RWPE1 (cell line): ENCODE results near the gene MED9.

ENCODE experiments used
- CTCF ChIA-PET: fragments of 350-600 bp; sonication (Branson Sonifier 250); formaldehyde crosslinking; extraction: SDS; loops from one replicate; lab custom pipeline; 2021; lab: Yijun Ruan, JAX
- POLR2A ChIA-PET: fragments of 400-600 bp; formaldehyde crosslinking; extraction: SDS; loops from one replicate; lab custom pipeline; 2020; ENCODE audit warnings: antibody characterized with exemption; ENCODE audit not compliant: low non-redundant PET; lab: Yijun Ruan, JAX
- DNase-seq: peaks from one replicate; pipeline ENCODE4 v3.0.0; 2012; ENCODE audit warnings: low spot score
- H3K27ac ChIP-seq: fragments of 450-650 bp; 2 replicates; pipeline ENCODE4 v1.5.1; 2017
- TF ChIP-seq, protein P1 (sequence below): fragments of 450-650 bp; conservative IDR thresholded peaks from 2 replicates; pipeline ENCODE4 v1.5.1; 2017; ENCODE audit warnings: low read depth, mild to moderate bottlenecking

MED9 gene

GRCh38 chr17:17500999-17501605 is 24.3 kb downstream of the MED9 start:
- POLR2A ChIA-PET: no interaction called here
- TF ChIP-seq, protein P1, sequence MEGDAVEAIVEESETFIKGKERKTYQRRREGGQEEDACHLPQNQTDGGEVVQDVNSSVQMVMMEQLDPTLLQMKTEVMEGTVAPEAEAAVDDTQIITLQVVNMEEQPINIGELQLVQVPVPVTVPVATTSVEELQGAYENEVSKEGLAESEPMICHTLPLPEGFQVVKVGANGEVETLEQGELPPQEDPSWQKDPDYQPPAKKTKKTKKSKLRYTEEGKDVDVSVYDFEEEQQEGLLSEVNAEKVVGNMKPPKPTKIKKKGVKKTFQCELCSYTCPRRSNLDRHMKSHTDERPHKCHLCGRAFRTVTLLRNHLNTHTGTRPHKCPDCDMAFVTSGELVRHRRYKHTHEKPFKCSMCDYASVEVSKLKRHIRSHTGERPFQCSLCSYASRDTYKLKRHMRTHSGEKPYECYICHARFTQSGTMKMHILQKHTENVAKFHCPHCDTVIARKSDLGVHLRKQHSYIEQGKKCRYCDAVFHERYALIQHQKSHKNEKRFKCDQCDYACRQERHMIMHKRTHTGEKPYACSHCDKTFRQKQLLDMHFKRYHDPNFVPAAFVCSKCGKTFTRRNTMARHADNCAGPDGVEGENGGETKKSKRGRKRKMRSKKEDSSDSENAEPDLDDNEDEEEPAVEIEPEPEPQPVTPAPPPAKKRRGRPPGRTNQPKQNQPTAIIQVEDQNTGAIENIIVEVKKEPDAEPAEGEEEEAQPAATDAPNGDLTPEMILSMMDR: no peak
- CTCF ChIA-PET: interaction anchor here (0.7 kb wide), 1 partner anchor 326 kb away, joined by 4 read pairs; no protein-coding TSS in a partner anchor
- no peak for DNase-seq
- no peak overlapping the region for H3K27ac ChIP-seq

DNA sequence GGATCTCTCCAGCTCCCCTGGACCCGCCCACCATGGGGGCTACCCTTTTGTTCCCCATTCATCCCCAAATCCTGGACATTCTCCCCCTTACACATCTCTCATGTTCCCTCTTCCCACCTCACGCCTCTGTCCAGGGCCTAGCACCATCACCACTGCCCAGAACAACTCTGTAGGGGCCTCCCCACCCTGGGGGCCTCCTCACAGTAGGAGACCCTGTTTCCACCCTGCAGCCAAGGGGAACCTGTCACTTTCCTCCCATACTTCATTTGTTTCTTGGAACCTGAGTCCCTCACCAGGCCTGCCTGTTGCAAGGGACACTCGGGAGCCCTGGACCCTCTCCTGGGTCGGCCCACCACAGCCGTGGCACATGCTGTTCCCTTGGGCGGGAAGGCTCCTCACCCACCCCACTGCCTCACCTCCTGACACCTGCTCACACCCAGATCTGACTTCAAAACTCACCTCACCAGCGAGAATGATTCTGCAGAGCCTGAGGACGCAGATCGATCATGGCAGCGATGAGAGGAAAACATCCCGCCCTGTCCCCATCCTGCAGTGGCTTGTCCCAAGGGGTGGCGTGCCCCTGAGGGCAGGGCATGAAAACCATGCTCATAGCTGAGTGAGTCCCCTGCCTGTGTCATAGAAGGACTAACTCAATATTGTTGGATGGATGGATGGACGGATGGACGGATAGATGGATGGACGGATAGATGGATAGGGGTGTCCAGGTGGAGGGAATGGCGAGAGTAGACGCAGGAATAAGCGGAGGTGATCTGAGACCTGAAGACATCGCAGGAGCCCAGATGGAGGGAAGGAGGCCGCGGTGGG is 26.2 kb downstream of the MED9 start:
- CTCF ChIA-PET: no interaction called here
- no peak for DNase-seq
- no peak overlapping the region for H3K27ac ChIP-seq
- POLR2A ChIA-PET: no interaction called here
- TF ChIP-seq, protein P1: no peak

- H3K27ac ChIP-seq: no peak overlapping the region
- no peak for DNase-seq
- CTCF ChIA-PET: interaction anchor here (1.0 kb wide), 1 partner anchor 139 kb away, joined by 4 read pairs; no protein-coding TSS in a partner anchor
- TF ChIP-seq, protein P1: no peak
- POLR2A ChIA-PET: no interaction called here
Measured at GRCh38 chr17:17503566-17504130, 26.8 kb downstream of the MED9 start.

GRCh38 chr17:17504341-17505140 is 27.7 kb downstream of the MED9 start:
- TF ChIP-seq, protein P1: no peak
- CTCF ChIA-PET: interaction anchor here (0.5 to 1.0 kb wide), 4 partner anchors 81 to 150 kb away, joined by 3 to 5 read pairs (median 4); no protein-coding TSS in a partner anchor
- POLR2A ChIA-PET: no interaction called here
- no peak overlapping the region for H3K27ac ChIP-seq
- no peak for DNase-seq

GRCh38 chr17:17505151-17505550 is 28.4 kb downstream of the MED9 start:
- ChIA-PET POLR2A (no interaction called here), CTCF (interaction anchor here (0.5 to 1.0 kb wide), 4 partner anchors 23 to 151 kb away, joined by 3 to 5 read pairs (median 4); no protein-coding TSS in a partner anchor)
- no peak for DNase-seq
- no peak overlapping the region for H3K27ac ChIP-seq
- TF ChIP-seq, protein P1: no peak
